HEK293T (cell line): ENCODE data around the gene ABI1.

Source experiments
- ARNT ChIP-seq: fragments of 450-650 bp; IDR thresholded peaks from 2 replicates; pipeline ENCODE4 v1.6.1; 2017; ENCODE audit warnings: mild to moderate bottlenecking
- BHLHE40 ChIP-seq: fragments of 450-650 bp; IDR thresholded peaks from 2 replicates; pipeline ENCODE4 v1.6.1; 2016; ENCODE audit warnings: mild to moderate bottlenecking, moderate library complexity, borderline replicate concordance
- CTBP1 ChIP-seq: fragments of 450-650 bp; IDR thresholded peaks from 2 replicates; pipeline ENCODE4 v1.6.1; 2016; ENCODE audit warnings: borderline replicate concordance
- ELF4 ChIP-seq: fragments of 450-650 bp; IDR thresholded peaks from 2 replicates; pipeline ENCODE4 v1.6.1; 2017; ENCODE audit warnings: antibody characterized with exemption
- FOXM1 ChIP-seq: fragments of 450-650 bp; IDR thresholded peaks from 2 replicates; pipeline ENCODE4 v1.6.1; 2017; ENCODE audit warnings: mild to moderate bottlenecking, borderline replicate concordance
- HDGF ChIP-seq: fragments of 450-650 bp; IDR thresholded peaks from 2 replicates; pipeline ENCODE4 v1.6.1; 2017; ENCODE audit warnings: antibody characterized with exemption, borderline replicate concordance
- NFRKB ChIP-seq: fragments of 450-650 bp; IDR thresholded peaks from 2 replicates; pipeline ENCODE4 v1.6.1; 2016; ENCODE audit warnings: mild to moderate bottlenecking, moderate library complexity
- SP1 ChIP-seq: fragments of 450-650 bp; IDR thresholded peaks from 2 replicates; pipeline ENCODE4 v1.6.1; 2017
- SUZ12 ChIP-seq: fragments of 450-650 bp; IDR thresholded peaks from 2 replicates; pipeline ENCODE4 v1.6.1; 2016; ENCODE audit warnings: mild to moderate bottlenecking
- ZNF384 ChIP-seq: fragments of 450-650 bp; IDR thresholded peaks from 2 replicates; pipeline ENCODE4 v1.6.1; 2016
- TF ChIP-seq, protein P1 (sequence below): fragments of 450-650 bp; IDR thresholded peaks from 2 replicates; pipeline ENCODE4 v1.6.1; 2016

DNA sequence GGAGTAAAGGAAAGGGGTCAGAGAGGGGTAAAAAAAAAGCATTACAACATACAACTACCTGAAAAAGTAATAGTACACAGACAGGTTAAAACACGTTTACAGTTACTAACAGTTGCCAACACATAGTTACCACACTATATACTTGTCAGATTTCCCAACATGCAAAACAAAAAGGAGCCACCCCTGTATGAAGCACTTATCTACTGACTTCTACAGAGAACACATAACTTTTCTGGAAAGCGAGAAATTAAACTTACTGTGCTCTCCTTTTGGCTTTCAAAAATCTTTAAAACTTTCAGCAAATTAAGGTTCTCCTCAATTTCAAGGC, 2.1 kb downstream of the ABI1 start:
- TF ChIP-seq SP1: no peak
- no peak for TF ChIP-seq ELF4
- TF ChIP-seq NFRKB: no peak
- TF ChIP-seq SUZ12: no peak
- TF ChIP-seq ARNT: no peak
- no peak for TF ChIP-seq BHLHE40
- no peak for TF ChIP-seq ZNF384
- TF ChIP-seq HDGF: no peak
- TF ChIP-seq, protein P1, sequence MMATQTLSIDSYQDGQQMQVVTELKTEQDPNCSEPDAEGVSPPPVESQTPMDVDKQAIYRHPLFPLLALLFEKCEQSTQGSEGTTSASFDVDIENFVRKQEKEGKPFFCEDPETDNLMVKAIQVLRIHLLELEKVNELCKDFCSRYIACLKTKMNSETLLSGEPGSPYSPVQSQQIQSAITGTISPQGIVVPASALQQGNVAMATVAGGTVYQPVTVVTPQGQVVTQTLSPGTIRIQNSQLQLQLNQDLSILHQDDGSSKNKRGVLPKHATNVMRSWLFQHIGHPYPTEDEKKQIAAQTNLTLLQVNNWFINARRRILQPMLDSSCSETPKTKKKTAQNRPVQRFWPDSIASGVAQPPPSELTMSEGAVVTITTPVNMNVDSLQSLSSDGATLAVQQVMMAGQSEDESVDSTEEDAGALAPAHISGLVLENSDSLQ: no peak
- TF ChIP-seq CTBP1: no peak
- no peak for TF ChIP-seq FOXM1
